Liver (tissue), 9 donors: Measurements from ENCODE around the gene TREX2. TPM values are rescaled to one million over a fixed set of nuclear protein-coding genes. Genes with fewer than 3 reads are reported as not detected.

ENCODE experiments used
- DNase-seq: peaks from one replicate; pipeline ENCODE4 v3.0.0-alpha.2; 2017; ENCODE audit warnings: low spot score
- H3K27ac ChIP-seq, 2 donors: one replicate each; pipeline ENCODE4 v1.7.0; 2013; ENCODE audit warnings: inconsistent platforms in 2 of 2, low read length in 2 of 2, control low read depth in 1 of 2, low read depth in 1 of 2, mild to moderate bottlenecking in 1 of 2
- H3K27me3 ChIP-seq, 4 donors: one replicate each; pipeline versions ENCODE4 v1.6.1 to v1.7.0; 2013; ENCODE audit warnings: low read length in 3 of 4, inconsistent platforms in 1 of 4, mild to moderate bottlenecking in 1 of 4, moderate library complexity in 1 of 4; ENCODE audit not compliant: control insufficient read depth in 4 of 4, insufficient read depth in 4 of 4
- H3K36me3 ChIP-seq, 4 donors: one replicate each; pipeline versions ENCODE4 v1.6.1 to v1.7.0; 2013; ENCODE audit warnings: low read length in 3 of 4, mild to moderate bottlenecking in 3 of 4, low read depth in 1 of 4, moderate library complexity in 1 of 4; ENCODE audit not compliant: control insufficient read depth in 4 of 4, insufficient read depth in 3 of 4
- H3K4me1 ChIP-seq, 4 donors: one replicate each; pipeline versions ENCODE4 v1.6.1 to v1.7.0; 2013; ENCODE audit warnings: low read length in 3 of 4, mild to moderate bottlenecking in 3 of 4, moderate library complexity in 1 of 4; ENCODE audit not compliant: control insufficient read depth in 4 of 4, insufficient read depth in 4 of 4
- H3K4me3 ChIP-seq, 3 donors: one replicate each; pipeline versions ENCODE4 v1.6.1 to v1.7.0; 2013; ENCODE audit warnings: low read length in 3 of 3, control low read depth in 1 of 3, low read depth in 1 of 3, mild to moderate bottlenecking in 1 of 3
- H3K9ac ChIP-seq, 2 donors: one replicate each; pipeline ENCODE4 v1.7.0; 2013; ENCODE audit warnings: low read length in 2 of 2, mild to moderate bottlenecking in 2 of 2, moderate library complexity in 2 of 2, control low read depth in 1 of 2, low read depth in 1 of 2
- H3K9me3 ChIP-seq, 4 donors: one replicate each; pipeline versions ENCODE4 v1.6.1 to v1.7.0; 2013; ENCODE audit warnings: low read length in 3 of 4; ENCODE audit not compliant: control insufficient read depth in 4 of 4
- CTCF ChIP-seq: fragments of 150-350 bp; IDR thresholded peaks from 2 replicates; pipeline ENCODE4 v1.5.1; 2017; ENCODE audit warnings: improper control_type of control experiment, low read depth, low read length; ENCODE audit not compliant: missing input control
- EGR1 ChIP-seq, 2 donors: IDR thresholded peaks; 2 replicates each; pipeline ENCODE4 v1.6.1; 2016 to 2018; ENCODE audit warnings: antibody characterized with exemption in 2 of 2, low read depth in 2 of 2
- FOXA1 ChIP-seq: IDR thresholded peaks from 2 replicates; pipeline ENCODE4 v1.6.1; 2016; ENCODE audit warnings: antibody characterized with exemption
- FOXA2 ChIP-seq: IDR thresholded peaks from 2 replicates; pipeline ENCODE4 v1.6.1; 2016; ENCODE audit warnings: antibody characterized with exemption
- GABPA ChIP-seq, 2 donors: IDR thresholded peaks in 1 of 2; conservative IDR thresholded peaks in 1 of 2; 2 replicates each; pipeline ENCODE4 v1.6.1; 2016; ENCODE audit warnings: antibody characterized with exemption in 2 of 2, mild to moderate bottlenecking in 1 of 2, moderate library complexity in 1 of 2
- HNF4A ChIP-seq, 2 donors: conservative IDR thresholded peaks; 2 replicates each; pipeline ENCODE4 v1.6.1; 2016; ENCODE audit warnings: antibody characterized with exemption in 2 of 2, mild to moderate bottlenecking in 2 of 2
- HNF4G ChIP-seq: IDR thresholded peaks from 2 replicates; pipeline ENCODE4 v1.6.1; 2016; ENCODE audit warnings: antibody characterized with exemption
- JUND ChIP-seq, 2 donors: IDR thresholded peaks; 2 replicates each; pipeline ENCODE4 v1.6.1; 2016; ENCODE audit warnings: antibody characterized with exemption in 2 of 2
- MAX ChIP-seq: IDR thresholded peaks from 2 replicates; pipeline ENCODE4 v1.6.1; 2016; ENCODE audit warnings: antibody characterized with exemption
- NR2F2 ChIP-seq: IDR thresholded peaks from 2 replicates; pipeline ENCODE4 v1.6.1; 2016; ENCODE audit warnings: antibody characterized with exemption
- RAD21 ChIP-seq, 2 donors: IDR thresholded peaks; 2 replicates each; pipeline ENCODE4 v1.6.1; 2016; ENCODE audit warnings: antibody characterized with exemption in 2 of 2, mild to moderate bottlenecking in 2 of 2
- REST ChIP-seq: IDR thresholded peaks from 2 replicates; pipeline ENCODE4 v1.6.1; 2016; ENCODE audit warnings: antibody characterized with exemption, mild to moderate bottlenecking
- RXRA ChIP-seq, 2 donors: IDR thresholded peaks; 2 replicates each; pipeline ENCODE4 v1.6.1; 2017 to 2018; ENCODE audit warnings: antibody characterized with exemption in 2 of 2, mild to moderate bottlenecking in 1 of 2
- SP1 ChIP-seq: IDR thresholded peaks from 2 replicates; pipeline ENCODE4 v1.6.1; 2018; ENCODE audit warnings: antibody characterized with exemption, mild to moderate bottlenecking
- YY1 ChIP-seq: IDR thresholded peaks from 2 replicates; pipeline ENCODE4 v1.6.1; 2016; ENCODE audit warnings: antibody characterized with exemption, mild to moderate bottlenecking
- ZBTB33 ChIP-seq: IDR thresholded peaks from 2 replicates; pipeline ENCODE4 v1.6.1; 2016; ENCODE audit warnings: antibody characterized with exemption
- WGBS: extraction: QIAGEN DNeasy Blood & Tissue Kit; methylation state at CpG from one replicate; pipeline ENCODE4 v1.1.7; 2013; 5-methylcytosine and 5-hydroxymethylcytosine counted together
- polyA plus RNA-seq, 2 donors: library from polyadenylated mRNA; stranded (reverse) in 1 of 2; unstranded in 1 of 2; fragments of 200-250 nt in 1 of 2; fragments of >200 nt in 1 of 2; fragmentation: Nextera tagmentation in 1 of 2; extraction: Ambion mirVana in 1 of 2; gene quantifications; one replicate each; pipeline versions ENCODE4 v1.2.1 to v1.2.3, GENCODE V29; 2013 to 2015
- total RNA-seq, 2 donors: library from RNA; depleted of rRNA; stranded (reverse); fragments of >200 nt; gene quantifications; one replicate each; pipeline ENCODE4 v1.2.3, GENCODE V29; 2014
- donor health status: healthy.
- donor health status: healthy.
- donor health status: healthy.
- donor health status: healthy.
- donor health status: healthy.

The TREX2 gene
- total RNA-seq (1 to 10 TPM; 1.2 to 1.3 TPM), polyA plus RNA-seq (under 1 TPM in 1 of 2 donors, not detected in 1; 0.13 TPM)

GRCh38 chrX:153445856-153446635 lies at the start of gene TREX2:
TSS of gene TREX2 (minus strand) at chrX:153446056. CDS start at chrX:153445430, 626 bp downstream.
- Histone ChIP-seq H3K9ac (no peak within 1 kb of the TSS), H3K36me3 (peaks cover 0 to 3% (median 0%) of the 10 kb centered on the region in 4 donors), H3K27ac (no peak within 1 kb of the TSS), H3K4me3 (no peak within 1 kb of the TSS), H3K27me3 (no peaks in the 10 kb centered on the region), H3K4me1 (no peaks in the 10 kb centered on the region), H3K9me3 (no peaks in the 10 kb centered on the region)
- 90% methylated on average over 30 of the region's 30 CpGs for WGBS
- TF ChIP-seq MAX (no peak), SP1 (no peak), REST (no peak), HNF4G (no peak), GABPA (IDR thresholded peaks at IDR 0.05 in 1 of 2, conservative IDR thresholded peaks at IDR 0.05 in 1 of 2) (no peak), YY1 (no peak), CTCF (no peak), FOXA1 (no peak), HNF4A (conservative IDR thresholded peaks at IDR 0.05) (no peak), RAD21 (IDR thresholded peaks at IDR 0.05) (no peak), NR2F2 (no peak), ZBTB33 (no peak), JUND (IDR thresholded peaks at IDR 0.05) (no peak)
- no peak for DNase-seq

GRCh38 chrX:153495362-153495751 lies 49.5 kb upstream of the TREX2 start:
- DNase-seq: no peak
- 33% methylated on average over 17 of the region's 17 CpGs for WGBS
- no peaks in the 10 kb centered on the region for H3K9me3 ChIP-seq
- H3K4me1 ChIP-seq: peaks cover 0 to 6% (median 0%) of the 10 kb centered on the region in 4 donors
- H3K27ac ChIP-seq: peak overlapping the region; percentile 0 to 42
- no peak overlapping the region for H3K9ac ChIP-seq
- no peaks in the 10 kb centered on the region for H3K36me3 ChIP-seq
- H3K27me3 ChIP-seq: no peaks in the 10 kb centered on the region
- peak overlapping the region in 1 of 3 donors; percentile 19 for H3K4me3 ChIP-seq
- TF ChIP-seq SP1 (no peak), EGR1 (IDR thresholded peaks at IDR 0.05; ENCODE audit: low read depth in 2 of 2) (no peak), FOXA1 (no peak), YY1 (no peak), RXRA (IDR thresholded peaks at IDR 0.05) (no peak), REST (no peak), JUND (IDR thresholded peaks at IDR 0.05) (no peak), GABPA (IDR thresholded peaks at IDR 0.05 in 1 of 2, conservative IDR thresholded peaks at IDR 0.05 in 1 of 2) (no peak), CTCF (no peak), FOXA2 (no peak), NR2F2 (no peak), MAX (no peak)
